ENCODE results near the gene HS3ST5.

The HS3ST5 gene, protein sequence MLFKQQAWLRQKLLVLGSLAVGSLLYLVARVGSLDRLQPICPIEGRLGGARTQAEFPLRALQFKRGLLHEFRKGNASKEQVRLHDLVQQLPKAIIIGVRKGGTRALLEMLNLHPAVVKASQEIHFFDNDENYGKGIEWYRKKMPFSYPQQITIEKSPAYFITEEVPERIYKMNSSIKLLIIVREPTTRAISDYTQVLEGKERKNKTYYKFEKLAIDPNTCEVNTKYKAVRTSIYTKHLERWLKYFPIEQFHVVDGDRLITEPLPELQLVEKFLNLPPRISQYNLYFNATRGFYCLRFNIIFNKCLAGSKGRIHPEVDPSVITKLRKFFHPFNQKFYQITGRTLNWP

DNA sequence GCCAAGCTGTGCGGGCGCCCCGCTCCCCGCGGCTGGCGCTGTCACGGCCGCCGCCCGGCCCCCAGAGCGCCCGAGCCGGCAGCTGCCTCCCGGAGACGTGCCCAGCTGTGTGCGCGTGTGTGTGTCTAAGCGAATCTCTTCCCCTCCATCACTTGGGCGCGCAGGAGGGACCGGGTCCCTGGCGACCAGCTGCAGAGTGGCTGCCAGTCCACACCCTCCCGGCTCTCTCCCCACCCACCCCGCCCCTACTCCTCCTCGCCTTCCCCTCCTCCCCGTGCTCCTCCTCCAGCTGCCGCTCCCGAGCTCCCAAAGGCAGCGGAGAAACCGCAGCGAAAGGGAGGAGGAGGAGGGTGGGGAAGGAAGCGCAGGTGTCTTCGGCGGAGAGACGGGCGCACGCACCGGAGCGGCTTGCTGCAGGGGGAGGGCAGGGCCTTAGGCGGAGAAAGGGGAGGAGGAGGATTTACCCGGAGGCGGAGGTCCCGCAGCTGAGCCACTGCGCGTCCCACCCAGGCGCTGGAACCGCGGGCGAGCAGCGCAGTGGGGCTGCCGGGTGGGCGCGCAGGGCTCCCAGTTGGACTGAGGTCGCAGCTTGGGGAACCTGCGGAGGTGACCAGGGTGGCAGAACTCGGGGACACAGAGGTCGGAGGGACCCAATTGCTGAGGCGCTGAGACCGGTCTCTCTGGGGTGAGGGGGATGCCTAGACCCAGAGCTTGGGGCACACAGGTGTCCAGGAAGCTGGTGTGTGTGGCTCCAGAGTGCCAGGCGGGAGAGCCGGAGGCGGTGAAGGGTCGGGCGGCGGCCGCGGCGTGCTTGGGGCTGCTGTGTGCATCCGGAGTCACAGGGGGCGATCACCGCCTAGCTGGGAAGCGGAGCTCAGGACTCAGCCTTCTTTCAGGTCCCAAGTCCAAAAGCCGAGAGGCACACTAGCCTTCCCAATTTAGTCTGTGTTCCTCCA lies at the start of gene HS3ST5:
Gene HS3ST5, minus strand, starts transcription at position 198 of the 956 bp plus-strand sequence. CDS start 280,178 bp downstream, outside the sequence.
- Histone ChIP-seq H3K27ac (no peak within 1 kb of the TSS), H3K4me3 (peak within 1 kb of the TSS; percentile 12 to 44 (median 30))

DNA sequence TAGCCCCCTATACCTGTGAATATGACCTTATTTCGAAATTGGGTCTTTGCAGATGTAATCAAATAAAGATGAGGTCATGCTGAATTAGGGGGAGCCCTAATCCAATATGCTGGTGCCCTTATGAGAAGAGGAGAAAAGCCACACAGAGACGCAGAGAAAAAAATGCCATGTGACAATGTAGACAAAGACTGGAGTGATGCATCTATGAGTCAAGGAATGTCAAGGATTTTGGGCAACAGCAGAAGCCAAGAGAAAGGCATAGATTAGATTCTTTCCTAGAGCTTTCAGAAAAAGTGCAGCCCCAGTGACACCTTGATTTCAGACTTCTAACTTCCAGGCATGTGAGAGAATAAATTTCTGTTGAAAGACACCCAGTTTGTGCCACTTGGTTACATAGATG lies 47.4 kb upstream of the HS3ST5 start:
- Histone ChIP-seq H3K27ac (no peak overlapping the region), H3K4me3 (no peak overlapping the region)

DNA sequence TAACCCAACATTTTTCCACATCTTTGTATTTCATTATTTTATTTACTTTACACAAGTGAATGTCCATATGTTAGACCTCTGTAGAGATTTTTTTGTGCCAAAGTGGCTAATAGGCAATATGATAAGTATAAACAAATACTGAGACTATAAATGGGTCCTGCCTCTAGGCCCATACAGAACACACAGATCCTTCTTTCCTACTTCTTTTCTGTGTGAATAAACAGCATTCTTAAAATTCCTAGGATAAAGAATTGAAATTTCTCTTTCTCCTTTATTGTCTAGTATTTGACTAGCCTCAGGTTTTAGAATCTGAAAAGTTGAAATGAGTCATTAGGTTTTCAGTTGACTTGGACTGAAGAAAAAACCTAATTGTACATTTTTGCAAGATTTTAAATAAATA lies 46.3 kb upstream of the HS3ST5 start:
- Histone ChIP-seq H3K4me3 (no peak overlapping the region), H3K27ac (no peak overlapping the region)

DNA sequence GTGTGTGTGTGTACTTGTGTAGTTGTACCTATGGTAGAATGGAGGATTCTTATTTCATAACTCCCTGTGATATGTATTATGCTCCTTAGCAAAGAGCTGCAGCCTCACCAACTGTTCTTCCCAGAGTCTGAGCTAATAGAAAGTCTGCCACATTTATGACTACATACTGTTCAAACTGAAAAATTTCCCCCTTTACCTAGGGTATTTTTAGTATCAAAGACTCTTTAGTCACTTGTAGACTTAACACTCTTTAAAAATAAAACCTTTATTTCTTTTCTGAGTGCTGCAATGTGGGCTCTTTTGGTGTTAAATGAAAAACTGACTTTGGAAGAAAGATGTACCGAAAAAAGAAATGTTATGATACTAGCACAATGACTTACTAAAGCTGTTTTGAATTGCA lies 39.6 kb upstream of the HS3ST5 start:
- H3K27ac ChIP-seq, result no peak overlapping the region
- H3K4me3 ChIP-seq, result no peak overlapping the region

DNA sequence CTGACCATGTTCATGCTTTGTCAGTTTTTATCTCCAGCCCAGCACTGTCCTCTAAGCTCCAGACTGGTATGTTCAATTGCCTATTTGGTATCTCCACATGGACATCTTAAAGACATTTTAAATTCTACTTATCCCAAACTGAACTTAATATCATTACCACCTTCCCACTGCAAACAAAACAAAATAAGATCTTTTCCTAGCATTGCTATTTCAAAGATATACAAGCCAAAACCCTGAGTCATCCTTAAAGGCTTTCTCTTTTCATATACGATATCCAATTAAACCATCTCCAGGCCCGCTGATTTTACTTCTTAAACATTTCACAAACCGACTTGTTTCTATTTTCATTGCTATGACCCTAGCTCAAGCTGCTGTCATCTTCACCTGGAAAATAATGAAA lies 35.1 kb upstream of the HS3ST5 start:
- H3K4me3 ChIP-seq, result no peak overlapping the region
- H3K27ac ChIP-seq, result no peak overlapping the region

DNA sequence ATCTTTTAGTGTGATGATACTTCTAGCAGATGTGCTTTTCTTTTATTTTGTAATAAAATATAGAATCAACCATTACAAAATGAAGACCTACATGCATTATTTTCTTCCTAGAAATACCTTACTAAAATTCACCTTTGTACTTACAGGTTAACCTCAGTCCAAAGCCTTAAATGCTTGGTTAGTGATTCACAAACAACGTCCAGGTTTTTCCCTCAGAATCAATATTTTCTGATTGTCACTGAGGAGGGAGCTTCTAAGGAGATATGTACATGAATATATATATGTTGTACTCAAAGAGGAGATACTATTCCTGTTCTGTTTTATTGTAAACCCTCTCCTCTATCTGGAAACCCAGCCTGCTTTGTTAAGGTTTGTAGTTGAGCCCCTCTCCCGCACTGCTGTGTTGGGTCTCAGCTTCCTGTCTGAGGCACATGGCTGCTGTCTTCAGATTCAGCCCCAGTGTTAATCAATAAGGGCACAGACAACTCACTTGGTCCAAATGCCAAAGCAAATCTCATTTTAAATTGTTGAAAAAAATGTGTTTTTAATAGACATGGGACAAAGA lies 33.9 kb upstream of the HS3ST5 start:
- Histone ChIP-seq H3K27ac (no peak overlapping the region), H3K4me3 (no peak overlapping the region)

DNA sequence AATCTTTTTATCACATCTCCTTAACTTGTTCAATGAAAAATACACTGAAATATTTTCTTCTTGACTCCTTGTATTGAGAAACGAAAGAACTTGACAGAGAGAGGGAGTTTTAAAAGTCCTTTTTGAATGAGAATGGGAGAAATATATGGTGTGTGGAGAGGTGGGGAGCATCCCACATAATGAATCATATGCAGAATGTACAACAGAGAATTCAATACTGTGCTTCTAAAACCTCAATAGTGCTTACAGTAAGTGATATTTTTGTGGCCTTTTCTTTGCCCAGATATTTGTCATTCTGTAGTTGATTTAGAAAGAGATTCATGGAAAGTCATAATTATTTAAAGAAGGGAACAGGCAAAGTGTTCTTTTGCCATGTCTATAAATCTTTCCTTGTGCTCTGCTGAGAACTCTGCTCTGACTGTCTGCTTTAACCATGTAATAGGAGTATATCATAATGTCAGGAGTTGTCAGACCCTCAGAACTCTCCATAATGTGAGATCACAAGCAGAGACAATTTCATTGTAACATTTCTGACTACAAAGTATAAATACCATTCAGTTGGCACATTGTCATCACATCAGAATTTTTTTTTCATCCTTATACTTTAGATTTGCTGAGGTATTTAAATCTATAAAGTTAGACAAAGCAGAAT lies 32.8 kb upstream of the HS3ST5 start:
- H3K27ac ChIP-seq, result no peak overlapping the region

DNA sequence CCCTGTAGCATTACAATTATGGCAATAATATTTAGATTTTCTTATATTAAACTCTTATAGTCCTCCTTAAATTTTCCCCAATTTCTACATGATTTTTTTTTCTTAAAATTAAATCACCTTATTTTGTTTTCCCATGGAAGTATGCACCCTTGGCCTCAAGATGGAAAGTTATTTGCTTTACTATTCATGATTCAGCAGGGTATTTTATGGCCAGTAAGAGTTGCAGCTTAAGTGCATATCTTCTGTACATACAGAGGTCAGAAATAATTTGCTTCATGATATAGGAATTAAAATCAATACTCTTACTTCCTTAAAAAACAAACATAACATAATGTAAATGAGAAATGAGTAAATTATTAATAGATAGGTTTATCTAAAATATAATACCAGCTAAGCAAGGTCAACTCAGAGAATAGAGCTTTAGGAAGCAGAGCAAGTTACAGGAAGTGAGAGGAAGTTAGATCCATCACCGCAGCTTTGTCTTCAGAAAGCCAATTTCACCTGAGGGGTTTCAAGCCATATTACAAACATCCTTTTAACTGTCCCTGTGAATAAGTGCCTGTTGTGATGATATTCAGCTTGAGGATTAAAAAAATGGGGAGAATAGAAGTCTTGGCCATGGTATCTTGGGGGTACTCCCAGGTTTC lies 24.6 kb upstream of the HS3ST5 start:
- no peak overlapping the region for H3K27ac ChIP-seq

More for the DNA sequence above, 32.8 kb upstream of the HS3ST5 start:
- no peak overlapping the region for H3K4me3 ChIP-seq

DNA sequence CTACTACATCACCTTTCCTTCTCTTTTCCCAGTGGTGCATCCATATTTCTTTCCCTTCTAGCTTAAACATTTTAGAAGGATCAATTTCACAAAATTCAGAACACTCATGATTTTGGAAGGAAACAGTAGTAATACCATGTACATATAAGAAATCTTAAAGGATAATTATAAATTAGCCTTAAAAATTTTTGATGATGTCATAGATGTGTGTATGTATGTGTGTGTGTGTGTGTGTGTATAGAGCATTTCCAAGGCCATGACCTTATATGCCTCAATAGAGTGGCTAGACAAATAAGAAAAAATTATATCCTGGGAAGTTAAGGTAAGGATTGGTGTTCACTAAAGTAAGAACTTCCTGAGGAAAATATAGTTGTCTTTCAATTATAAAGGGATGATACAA lies 24.1 kb upstream of the HS3ST5 start:
- H3K27ac ChIP-seq, result no peak overlapping the region
- H3K4me3 ChIP-seq, result no peak overlapping the region

More for the DNA sequence above, 24.6 kb upstream of the HS3ST5 start:
- H3K4me3 ChIP-seq, result no peak overlapping the region

DNA sequence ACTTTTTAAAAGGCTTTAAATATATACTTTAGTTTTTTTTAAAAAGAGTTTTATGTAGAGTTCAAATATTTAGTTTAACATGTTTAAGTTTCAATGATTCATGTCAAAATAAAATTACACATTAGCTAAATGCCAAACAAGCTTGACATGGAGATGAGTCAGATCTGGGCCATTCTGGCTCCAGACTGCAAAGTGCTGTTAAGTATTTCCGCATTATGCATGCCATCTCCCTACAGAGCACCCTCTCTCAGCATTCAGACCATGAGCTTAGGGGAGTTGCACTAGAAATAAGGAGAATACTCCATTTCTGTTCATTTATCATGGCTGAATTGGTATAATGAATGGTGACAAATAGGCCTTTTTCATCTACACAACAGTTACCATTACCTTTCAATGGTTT lies 21.5 kb upstream of the HS3ST5 start:
- Histone ChIP-seq H3K27ac (no peak overlapping the region), H3K4me3 (no peak overlapping the region)

DNA sequence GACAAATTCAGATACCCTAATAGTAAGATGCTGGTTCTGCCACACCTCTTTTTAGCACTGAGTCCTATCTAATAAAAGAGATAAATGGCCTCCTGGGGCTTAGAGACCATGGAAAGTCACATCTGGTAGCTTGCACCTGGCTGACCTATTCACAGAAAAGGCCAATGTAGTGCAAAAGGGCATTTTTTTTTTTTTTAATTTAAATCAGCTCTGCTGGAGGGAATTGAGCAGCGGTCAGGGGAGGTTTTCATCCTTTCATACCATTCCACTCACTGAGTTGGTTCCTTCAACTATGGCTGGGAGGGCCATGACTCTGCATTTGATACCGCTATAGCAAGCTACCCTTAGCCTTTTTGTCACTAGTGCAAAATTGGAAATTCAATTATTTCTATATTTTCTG lies 20.1 kb upstream of the HS3ST5 start:
- Histone ChIP-seq H3K4me3 (no peak overlapping the region), H3K27ac (no peak overlapping the region)

DNA sequence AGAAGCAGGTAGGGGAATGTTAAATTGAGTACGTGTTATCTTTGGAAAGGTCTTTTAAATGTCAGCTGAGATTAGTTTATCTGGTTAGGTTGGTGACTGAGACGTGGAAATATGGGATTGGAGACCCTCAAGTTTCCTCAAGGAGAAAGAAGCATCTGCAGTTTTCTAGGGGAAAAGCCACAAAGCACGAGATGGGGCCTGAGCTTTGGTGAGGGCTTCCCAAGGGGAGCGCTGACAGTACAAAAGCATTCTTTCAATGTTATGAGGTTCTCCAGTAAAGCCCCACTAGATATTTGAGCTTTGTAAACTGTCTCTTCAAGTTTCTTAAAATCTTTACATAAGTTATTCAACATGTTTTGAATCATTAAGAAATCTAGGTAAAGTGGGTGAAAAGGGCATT lies 19.6 kb upstream of the HS3ST5 start:
- Histone ChIP-seq H3K4me3 (no peak overlapping the region), H3K27ac (no peak overlapping the region)

DNA sequence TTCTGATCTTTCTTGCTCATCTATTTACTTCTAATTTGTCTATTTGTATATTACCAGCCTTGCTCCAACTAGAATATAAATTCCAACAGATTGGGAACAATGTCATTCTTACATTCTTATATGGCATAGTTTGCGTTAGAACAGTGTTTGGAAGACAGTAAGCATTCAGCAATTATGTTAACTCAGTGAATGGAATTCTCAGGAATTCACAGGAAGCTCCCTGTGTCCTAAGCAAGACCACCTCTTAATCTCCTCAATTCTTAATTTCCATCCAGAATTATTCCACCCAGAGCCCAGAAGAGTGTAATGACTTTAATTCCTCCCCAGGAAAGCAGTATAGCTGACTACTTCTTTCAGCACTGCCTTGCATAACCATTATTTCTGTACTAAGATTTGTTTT lies 18.2 kb upstream of the HS3ST5 start:
- no peak overlapping the region for H3K4me3 ChIP-seq

DNA sequence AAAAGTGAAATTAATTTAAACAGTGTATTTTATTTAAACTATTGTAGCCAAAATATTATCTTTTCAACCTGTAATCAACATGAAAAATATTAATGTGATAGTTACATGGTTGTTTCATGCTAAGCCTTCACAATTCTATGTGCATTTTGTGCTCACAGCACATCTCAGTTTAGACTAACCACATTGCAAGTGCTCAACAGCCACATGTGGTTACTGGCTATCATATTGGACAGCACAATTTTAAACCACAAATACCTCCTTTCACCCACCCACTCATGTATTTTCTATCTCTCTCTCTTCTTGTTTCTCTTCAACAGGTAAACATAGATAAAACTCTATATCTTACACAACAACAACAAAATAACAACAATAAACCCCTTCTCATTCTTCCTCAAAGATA lies 12.5 kb upstream of the HS3ST5 start:
- H3K27ac ChIP-seq, result no peak overlapping the region

More for the DNA sequence above, 18.2 kb upstream of the HS3ST5 start:
- no peak overlapping the region for H3K27ac ChIP-seq

DNA sequence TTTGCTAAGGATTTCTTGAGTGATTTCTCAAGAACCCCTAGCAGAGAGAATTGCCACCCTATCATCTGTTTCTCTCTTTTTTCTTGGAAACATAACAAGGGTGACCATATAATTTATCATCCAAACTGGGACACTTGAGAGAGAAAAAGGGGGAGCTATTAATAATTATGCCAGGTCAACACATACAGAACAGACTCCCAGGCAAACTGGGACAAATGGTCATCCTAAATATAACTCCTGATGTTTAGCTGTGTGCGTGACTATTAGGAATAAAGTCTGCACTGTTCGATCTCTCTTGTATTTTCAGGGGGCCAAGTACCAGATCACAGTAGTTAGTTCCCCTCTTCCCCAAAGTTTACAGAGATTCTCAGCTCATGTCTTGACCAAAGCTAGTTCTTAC lies 11.7 kb upstream of the HS3ST5 start:
- Histone ChIP-seq H3K4me3 (no peak overlapping the region), H3K27ac (no peak overlapping the region)

More for the DNA sequence above, 12.5 kb upstream of the HS3ST5 start:
- H3K4me3 ChIP-seq, result no peak overlapping the region

DNA sequence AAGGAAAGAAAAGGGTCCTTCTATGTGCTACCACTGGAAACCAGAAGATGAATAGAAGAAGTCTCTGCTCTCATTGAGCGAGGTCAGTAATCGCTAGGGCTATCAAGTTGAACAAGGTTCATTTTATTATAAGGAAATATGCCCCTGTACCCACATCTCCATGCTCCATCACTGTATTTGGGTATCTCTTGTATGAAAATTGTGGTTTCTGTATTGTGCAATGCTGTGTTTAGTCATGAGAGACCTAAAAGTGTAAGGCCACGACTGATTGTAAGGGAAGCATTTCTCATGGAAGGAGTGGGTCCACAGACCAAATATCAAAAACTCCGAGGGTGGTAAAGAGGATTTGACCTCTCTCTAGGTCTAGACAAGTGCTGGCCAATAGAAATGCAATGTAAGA lies 3.6 kb upstream of the HS3ST5 start:
- Histone ChIP-seq H3K27ac (no peak overlapping the region), H3K4me3 (no peak overlapping the region)

DNA sequence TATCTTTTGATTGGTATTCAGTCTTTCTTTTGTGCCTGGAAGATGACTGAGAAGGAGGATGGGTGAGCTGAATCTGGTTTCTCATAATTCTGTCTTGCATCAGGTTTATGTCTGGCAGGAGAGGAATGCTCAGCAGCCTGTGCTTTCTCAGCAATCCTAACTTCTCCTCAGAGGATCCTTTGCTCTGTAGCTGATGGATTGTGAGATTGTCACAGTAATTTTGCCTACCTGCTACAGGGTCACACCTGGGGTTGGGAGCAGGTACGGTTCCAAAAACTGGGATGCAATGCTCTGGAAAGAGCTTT lies 2.1 kb upstream of the HS3ST5 start:
- Histone ChIP-seq H3K4me3 (no peak overlapping the region), H3K27ac (no peak overlapping the region)

DNA sequence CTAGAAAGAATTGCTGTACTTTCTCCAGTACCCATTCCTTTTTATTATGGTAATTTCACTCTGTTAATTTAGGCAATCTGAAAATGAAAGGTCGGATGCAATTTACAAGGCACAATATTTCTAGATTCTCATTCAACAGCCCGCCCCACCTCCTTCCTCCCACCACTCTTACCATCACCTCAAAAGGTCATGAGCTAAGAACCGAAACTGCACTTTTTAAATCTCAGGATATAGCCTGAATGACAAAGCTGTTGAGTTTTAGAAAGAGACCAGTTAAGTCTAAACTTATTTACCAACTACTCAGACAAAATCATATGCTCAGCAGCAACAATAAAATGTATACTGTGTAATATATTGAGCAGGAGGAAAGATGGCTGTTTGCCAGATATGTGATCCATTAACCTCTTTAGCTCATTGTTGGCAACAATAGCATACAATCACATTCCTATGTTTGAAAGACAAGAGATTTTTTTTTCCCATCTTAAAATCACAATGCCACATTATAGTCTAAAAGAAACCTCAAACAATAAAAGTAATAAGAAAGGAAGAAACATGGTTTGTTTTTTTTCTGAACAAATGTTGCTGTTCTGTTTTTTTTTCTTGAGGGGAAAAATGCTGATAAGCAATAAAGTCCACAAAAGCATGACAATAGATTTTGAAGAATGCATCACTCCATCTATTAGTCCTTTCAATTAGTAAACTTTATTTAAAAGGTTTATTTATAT lies 1.6 kb upstream of the HS3ST5 start:
- Histone ChIP-seq H3K27ac (no peak overlapping the region), H3K4me3 (no peak overlapping the region)

DNA sequence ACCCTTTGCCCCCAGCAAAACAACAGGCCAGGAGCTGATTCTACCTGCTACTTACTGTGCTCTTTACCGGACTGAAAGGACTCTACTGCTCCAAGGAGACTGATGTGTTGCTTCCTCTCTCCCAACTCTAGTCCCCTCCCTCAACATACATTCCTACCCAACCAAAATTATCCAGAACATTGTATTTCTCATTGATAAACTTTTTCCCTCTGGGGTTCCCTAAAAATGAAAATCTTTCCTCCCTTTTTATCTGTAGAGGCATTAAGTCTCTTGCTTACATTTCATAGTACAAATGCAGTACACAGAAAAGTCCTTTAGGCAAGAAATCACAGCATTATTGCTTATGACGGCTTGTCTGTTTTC lies 940 bp upstream of the HS3ST5 start:
- Histone ChIP-seq H3K27ac (no peak overlapping the region), H3K4me3 (no peak overlapping the region)

All from skin epidermis (tissue), 12 donors.